ENCODE results near the gene OCA2.
"Not testable (repeated sequence)": the region's sequence is repeated elsewhere in the genome, so short reads cannot be mapped to it uniquely, and the experiment has no call there.

The OCA2 gene

GRCh38 chr15:28137408-28138039, 38.4 kb upstream of the OCA2 start:
- H3K27me3 ChIP-seq (ENCODE audit: insufficient read depth, low read length); H2BK120ac ChIP-seq (ENCODE audit: insufficient read depth, low read length, poor library complexity); H3K27ac ChIP-seq (ENCODE audit: low read depth, low read length); H3K9ac ChIP-seq (ENCODE audit: low read length); H2AFZ ChIP-seq (ENCODE audit: insufficient read depth, low read length, poor library complexity); H4K8ac ChIP-seq (ENCODE audit: low read depth, low read length); H4K91ac ChIP-seq (ENCODE audit: low read depth, low read length); H3K4ac ChIP-seq (ENCODE audit: low read depth, low read length); H3K23ac ChIP-seq (ENCODE audit: low read length); H3K4me1 ChIP-seq (ENCODE audit: control insufficient read depth in 1 of 2, insufficient read depth in 2 of 2, low read length in 2 of 2); H2BK5ac ChIP-seq (ENCODE audit: low read depth, low read length, poor library complexity); H3K4me3 ChIP-seq (ENCODE audit: low read depth, low read length); DNase-seq; H3K79me2 ChIP-seq (ENCODE audit: control insufficient read depth, insufficient read depth, low read length, poor library complexity); H3K4me2 ChIP-seq (ENCODE audit: low read length); H3K18ac ChIP-seq (ENCODE audit: low read length); H4K12ac ChIP-seq (ENCODE audit: low read depth, low read length); H2AK5ac ChIP-seq (ENCODE audit: low read length); H3K9me3 ChIP-seq (ENCODE audit: insufficient read depth, low read depth, low read length); H3K79me1 ChIP-seq (ENCODE audit: low read length); H2BK12ac ChIP-seq (ENCODE audit: low read length); H3K14ac ChIP-seq (ENCODE audit: low read length): not testable (repeated sequence)
- H3K36me3 ChIP-seq (ENCODE audit: control insufficient read depth in 1 of 2, insufficient read depth in 2 of 2, low read length in 2 of 2) = peaks cover 18 to 20% of the 10 kb centered on the region in 2 experiments
- WGBS (ENCODE audit: extremely low coverage, insufficient coverage, insufficient read length) = no CpG with 5 or more reads among the region's 9 CpGs

- H3K9ac ChIP-seq (ENCODE audit: low read length); H3K23ac ChIP-seq (ENCODE audit: low read length); H3K4me1 ChIP-seq (ENCODE audit: control insufficient read depth in 1 of 2, insufficient read depth in 2 of 2, low read length in 2 of 2); H4K12ac ChIP-seq (ENCODE audit: low read depth, low read length); H4K91ac ChIP-seq (ENCODE audit: low read depth, low read length); H2AFZ ChIP-seq (ENCODE audit: insufficient read depth, low read length, poor library complexity); H3K79me1 ChIP-seq (ENCODE audit: low read length); H2BK12ac ChIP-seq (ENCODE audit: low read length); H3K14ac ChIP-seq (ENCODE audit: low read length); H3K4me2 ChIP-seq (ENCODE audit: low read length); H3K27me3 ChIP-seq (ENCODE audit: insufficient read depth, low read length); H3K4me3 ChIP-seq (ENCODE audit: low read depth, low read length); DNase-seq; H2AK5ac ChIP-seq (ENCODE audit: low read length); H3K9me3 ChIP-seq (ENCODE audit: insufficient read depth, low read depth, low read length); H3K79me2 ChIP-seq (ENCODE audit: control insufficient read depth, insufficient read depth, low read length, poor library complexity); H2BK5ac ChIP-seq (ENCODE audit: low read depth, low read length, poor library complexity); H3K18ac ChIP-seq (ENCODE audit: low read length); H4K8ac ChIP-seq (ENCODE audit: low read depth, low read length); H3K27ac ChIP-seq (ENCODE audit: low read depth, low read length); H3K4ac ChIP-seq (ENCODE audit: low read depth, low read length); H2BK120ac ChIP-seq (ENCODE audit: insufficient read depth, low read length, poor library complexity): not testable (repeated sequence)
- WGBS (ENCODE audit: extremely low coverage, insufficient coverage, insufficient read length) = no CpG with 5 or more reads among the region's 6 CpGs
- H3K36me3 ChIP-seq (ENCODE audit: control insufficient read depth in 1 of 2, insufficient read depth in 2 of 2, low read length in 2 of 2) = peaks cover 21 to 25% of the 10 kb centered on the region in 2 experiments
These were observed 37.3 kb upstream of the OCA2 start for GRCh38 chr15:28136236-28136904.

- H3K9me3 ChIP-seq (ENCODE audit: insufficient read depth, low read depth, low read length) = no peaks in the 10 kb centered on the region
- no peaks in the 10 kb centered on the region for H3K27me3 ChIP-seq (ENCODE audit: insufficient read depth, low read length)
- H2BK12ac ChIP-seq (ENCODE audit: low read length) = no peak overlapping the region
- no peak overlapping the region for H2AFZ ChIP-seq (ENCODE audit: insufficient read depth, low read length, poor library complexity)
- H3K4me1 ChIP-seq (ENCODE audit: control insufficient read depth in 1 of 2, insufficient read depth in 2 of 2, low read length in 2 of 2) = no peaks in the 10 kb centered on the region
- no peak overlapping the region for H3K23ac ChIP-seq (ENCODE audit: low read length)
- H3K9ac ChIP-seq (ENCODE audit: low read length) = no peak overlapping the region
- H3K27ac ChIP-seq (ENCODE audit: low read depth, low read length) = no peak overlapping the region
- no peak overlapping the region for H3K4ac ChIP-seq (ENCODE audit: low read depth, low read length)
- H3K79me1 ChIP-seq (ENCODE audit: low read length) = no peaks in the 10 kb centered on the region
- H3K79me2 ChIP-seq (ENCODE audit: control insufficient read depth, insufficient read depth, low read length, poor library complexity) = no peaks in the 10 kb centered on the region
- no peak overlapping the region for H3K18ac ChIP-seq (ENCODE audit: low read length)
- H3K14ac ChIP-seq (ENCODE audit: low read length) = no peak overlapping the region
- no peak overlapping the region for H2AK5ac ChIP-seq (ENCODE audit: low read length)
- no peak overlapping the region for H3K4me3 ChIP-seq (ENCODE audit: low read depth, low read length)
- no peak overlapping the region for H3K4me2 ChIP-seq (ENCODE audit: low read length)
- peaks cover 32 to 34% of the 10 kb centered on the region in 2 experiments for H3K36me3 ChIP-seq (ENCODE audit: control insufficient read depth in 1 of 2, insufficient read depth in 2 of 2, low read length in 2 of 2)
- H4K91ac ChIP-seq (ENCODE audit: low read depth, low read length) = no peak overlapping the region
- no peak overlapping the region for H4K8ac ChIP-seq (ENCODE audit: low read depth, low read length)
- H4K12ac ChIP-seq (ENCODE audit: low read depth, low read length) = no peak overlapping the region
- H2BK120ac ChIP-seq (ENCODE audit: insufficient read depth, low read length, poor library complexity) = no peak overlapping the region
- no peak overlapping the region for H2BK5ac ChIP-seq (ENCODE audit: low read depth, low read length, poor library complexity)
- DNase-seq = no peak
These were observed 34.2 kb upstream of the OCA2 start for GRCh38 chr15:28133281-28133680.

GRCh38 chr15:28132524-28133275, 33.6 kb upstream of the OCA2 start:
- no peak overlapping the region for H3K4ac ChIP-seq (ENCODE audit: low read depth, low read length)
- no peaks in the 10 kb centered on the region for H3K79me2 ChIP-seq (ENCODE audit: control insufficient read depth, insufficient read depth, low read length, poor library complexity)
- no peaks in the 10 kb centered on the region for H3K27me3 ChIP-seq (ENCODE audit: insufficient read depth, low read length)
- no peak overlapping the region for H3K27ac ChIP-seq (ENCODE audit: low read depth, low read length)
- H3K23ac ChIP-seq (ENCODE audit: low read length) = no peak overlapping the region
- DNase-seq = peak in 1 of 2 donors; percentile 14
- no peaks in the 10 kb centered on the region for H3K9me3 ChIP-seq (ENCODE audit: insufficient read depth, low read depth, low read length)
- no peak overlapping the region for H2AK5ac ChIP-seq (ENCODE audit: low read length)
- no peak overlapping the region for H4K12ac ChIP-seq (ENCODE audit: low read depth, low read length)
- H3K4me2 ChIP-seq (ENCODE audit: low read length) = no peak overlapping the region
- H2BK12ac ChIP-seq (ENCODE audit: low read length) = no peak overlapping the region
- H2BK120ac ChIP-seq (ENCODE audit: insufficient read depth, low read length, poor library complexity) = no peak overlapping the region
- H4K8ac ChIP-seq (ENCODE audit: low read depth, low read length) = no peak overlapping the region
- peaks cover 34 to 37% of the 10 kb centered on the region in 2 experiments for H3K36me3 ChIP-seq (ENCODE audit: control insufficient read depth in 1 of 2, insufficient read depth in 2 of 2, low read length in 2 of 2)
- no peak overlapping the region for H4K91ac ChIP-seq (ENCODE audit: low read depth, low read length)
- H3K18ac ChIP-seq (ENCODE audit: low read length) = no peak overlapping the region
- H2BK5ac ChIP-seq (ENCODE audit: low read depth, low read length, poor library complexity) = no peak overlapping the region
- no peak overlapping the region for H3K14ac ChIP-seq (ENCODE audit: low read length)
- H3K4me1 ChIP-seq (ENCODE audit: control insufficient read depth in 1 of 2, insufficient read depth in 2 of 2, low read length in 2 of 2) = no peaks in the 10 kb centered on the region
- no peak overlapping the region for H3K4me3 ChIP-seq (ENCODE audit: low read depth, low read length)
- H3K9ac ChIP-seq (ENCODE audit: low read length) = no peak overlapping the region
- H2AFZ ChIP-seq (ENCODE audit: insufficient read depth, low read length, poor library complexity) = no peak overlapping the region
- no CpG with 5 or more reads among the region's 21 CpGs for WGBS (ENCODE audit: extremely low coverage, insufficient coverage, insufficient read length)
- H3K79me1 ChIP-seq (ENCODE audit: low read length) = no peaks in the 10 kb centered on the region

Measured in trophoblast cell (in vitro differentiated cells and primary cell).